Activated CD8-positive, alpha-beta memory T cell treated with anti-CD3 and anti-CD28 coated beads, Interleukin-2, amount 50 U/mL, for 24 hours (primary cell): ENCODE data around the gene OCSTAMP.

Experiments
- DNase-seq: peaks from one replicate; pipeline ENCODE4 v3.0.0-alpha.2; 2020; ENCODE audit errors: extremely low read depth

The OCSTAMP gene

GRCh38 chr20:46553926-46554325 is 3.5 kb upstream of the OCSTAMP start:
- DNase-seq, result no peak

DNA sequence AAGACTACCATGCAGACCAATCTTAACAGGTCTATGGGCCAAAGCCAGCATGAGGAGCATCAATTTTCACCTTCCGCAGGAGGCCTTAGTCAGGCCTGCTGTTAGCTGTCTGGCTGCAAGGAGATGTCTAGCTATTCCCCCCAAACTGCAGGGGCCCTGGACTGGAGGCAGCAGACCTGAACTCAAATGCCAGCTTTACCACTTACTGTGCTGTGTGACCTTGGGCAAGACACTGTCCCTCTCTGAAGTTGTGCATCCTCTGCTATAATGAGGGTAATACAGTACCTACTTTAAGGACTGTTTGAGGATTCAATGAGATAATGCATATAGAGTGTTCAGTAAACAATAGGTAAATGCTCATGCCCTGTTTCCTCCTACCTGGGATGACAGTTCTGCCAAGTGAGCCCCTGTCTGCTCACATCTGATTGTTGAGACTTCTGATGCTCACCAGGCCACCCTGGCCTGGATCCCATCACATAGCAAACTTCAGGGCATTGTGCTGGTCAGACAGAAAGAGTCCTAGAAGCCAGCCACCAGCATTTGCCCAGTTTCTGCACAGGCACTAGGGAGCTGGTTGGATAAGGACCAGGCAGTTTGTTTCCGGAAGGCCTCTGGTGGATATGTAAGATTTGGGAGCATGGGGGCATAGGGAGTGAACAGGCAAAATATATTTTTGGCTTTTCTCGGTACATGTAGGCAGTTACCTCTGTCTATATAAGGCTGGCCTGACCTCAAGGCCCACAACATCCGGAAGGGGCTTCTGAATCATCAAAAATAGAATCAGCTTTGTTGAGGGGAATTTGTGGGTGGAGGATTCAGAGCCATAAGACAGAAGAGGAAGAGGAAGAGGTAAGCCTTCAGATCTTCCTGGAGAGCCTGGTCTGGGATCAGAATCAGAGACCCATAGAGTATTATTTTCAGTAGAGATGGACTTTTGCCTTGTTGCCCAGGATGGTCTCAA is 2.3 kb upstream of the OCSTAMP start:
- DNase-seq, result no peak

GRCh38 chr20:46551522-46552381 is 1.3 kb upstream of the OCSTAMP start:
- no peak for DNase-seq

DNA sequence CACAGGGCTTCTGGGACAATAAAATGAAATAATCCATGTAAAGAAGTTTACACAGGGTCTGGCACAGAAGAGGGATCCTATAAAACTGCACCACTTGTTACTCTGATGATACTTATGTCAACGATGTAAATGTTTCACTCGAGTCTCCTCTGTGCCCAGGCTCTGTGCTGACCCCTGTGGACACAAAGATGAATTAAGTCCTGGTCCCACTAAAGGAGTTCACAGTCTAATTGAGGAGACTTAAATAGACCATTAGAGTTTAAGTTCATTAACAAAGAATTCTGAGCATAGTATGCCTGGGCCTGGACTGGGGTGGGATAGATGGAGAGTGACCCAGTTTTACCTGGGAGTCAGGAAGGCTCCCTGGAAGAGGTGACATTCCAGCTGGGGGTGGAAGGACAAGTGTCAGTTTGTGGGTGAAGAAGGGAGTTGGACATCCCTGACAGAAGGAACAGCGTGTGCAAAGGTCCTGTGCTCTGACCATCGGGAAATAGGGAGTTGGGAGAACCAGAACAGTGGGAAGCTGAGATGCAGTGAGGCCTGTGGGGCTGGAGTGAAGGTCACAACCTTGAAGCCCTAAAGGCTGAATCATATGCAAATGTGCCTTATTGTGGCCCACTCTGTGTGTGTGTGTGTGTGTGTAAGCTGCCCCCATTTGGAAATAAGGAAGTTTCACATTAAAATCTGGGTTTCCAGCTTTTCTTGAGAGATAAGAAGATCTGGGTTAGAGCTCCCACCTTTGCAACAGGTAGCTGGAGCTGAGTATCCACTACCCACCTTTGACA is 1.1 kb downstream of the OCSTAMP start:
- no peak for DNase-seq

- DNase-seq, result no peak
Observed at GRCh38 chr20:46548688-46549087, 1.8 kb downstream of the OCSTAMP start.

DNA sequence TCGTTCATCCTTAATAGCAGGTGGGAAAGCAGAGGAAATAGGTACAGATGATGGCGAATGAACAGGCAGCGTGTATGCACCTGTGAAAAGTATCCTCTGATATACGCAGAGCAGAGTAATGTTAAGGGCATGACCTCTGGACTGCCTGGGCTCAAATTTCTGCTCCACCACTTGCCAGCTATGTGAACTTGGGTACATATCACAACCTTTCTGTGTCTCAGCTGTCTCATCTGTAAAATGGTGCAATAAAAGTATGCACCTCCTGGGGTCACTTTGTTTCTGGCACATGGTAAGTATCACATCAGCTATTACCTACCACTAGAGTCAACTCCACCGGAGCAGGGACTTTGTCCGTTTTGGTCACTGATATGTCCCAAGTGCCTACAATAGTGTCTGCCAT is 2.5 kb downstream of the OCSTAMP start:
- DNase-seq, result no peak

GRCh38 chr20:46546936-46547335 is 3.5 kb downstream of the OCSTAMP start:
- DNase-seq, result no peak

DNA sequence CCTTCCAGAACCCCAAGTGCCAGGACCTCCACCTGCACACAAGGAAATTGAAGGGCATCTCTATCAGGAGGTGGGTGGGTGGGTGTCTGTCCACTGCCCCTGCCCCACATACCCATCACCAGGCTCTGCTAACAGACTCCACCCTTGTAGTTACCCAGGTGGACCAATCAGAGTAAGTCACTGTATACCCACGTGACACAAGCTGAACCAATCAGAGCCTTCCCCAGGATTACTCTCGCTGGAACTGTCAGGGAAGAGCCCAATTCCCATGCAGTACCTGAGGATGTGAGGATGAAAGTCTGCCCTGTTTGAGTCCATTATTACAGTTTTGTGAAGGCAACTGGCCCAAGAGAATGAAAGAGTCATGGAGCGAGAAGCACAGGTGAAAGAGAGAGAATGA is 4.2 kb downstream of the OCSTAMP start:
- DNase-seq, result no peak

DNA sequence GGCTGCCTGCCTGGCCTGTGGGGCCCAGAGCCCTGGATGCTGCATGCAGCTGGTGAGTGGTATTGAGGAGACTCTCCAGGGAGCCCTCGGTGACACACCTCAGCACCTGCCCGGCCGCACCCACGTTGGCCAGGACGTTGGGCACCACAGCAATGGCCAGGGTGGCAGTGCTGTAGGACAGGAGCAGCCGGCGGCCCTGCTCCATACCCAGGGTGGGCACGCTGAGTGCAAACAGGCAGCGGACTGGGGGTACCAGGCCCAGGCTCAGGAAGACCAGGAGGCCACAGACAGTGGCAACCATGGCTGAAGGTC is 4.7 kb downstream of the OCSTAMP start:
- DNase-seq, result no peak

DNA sequence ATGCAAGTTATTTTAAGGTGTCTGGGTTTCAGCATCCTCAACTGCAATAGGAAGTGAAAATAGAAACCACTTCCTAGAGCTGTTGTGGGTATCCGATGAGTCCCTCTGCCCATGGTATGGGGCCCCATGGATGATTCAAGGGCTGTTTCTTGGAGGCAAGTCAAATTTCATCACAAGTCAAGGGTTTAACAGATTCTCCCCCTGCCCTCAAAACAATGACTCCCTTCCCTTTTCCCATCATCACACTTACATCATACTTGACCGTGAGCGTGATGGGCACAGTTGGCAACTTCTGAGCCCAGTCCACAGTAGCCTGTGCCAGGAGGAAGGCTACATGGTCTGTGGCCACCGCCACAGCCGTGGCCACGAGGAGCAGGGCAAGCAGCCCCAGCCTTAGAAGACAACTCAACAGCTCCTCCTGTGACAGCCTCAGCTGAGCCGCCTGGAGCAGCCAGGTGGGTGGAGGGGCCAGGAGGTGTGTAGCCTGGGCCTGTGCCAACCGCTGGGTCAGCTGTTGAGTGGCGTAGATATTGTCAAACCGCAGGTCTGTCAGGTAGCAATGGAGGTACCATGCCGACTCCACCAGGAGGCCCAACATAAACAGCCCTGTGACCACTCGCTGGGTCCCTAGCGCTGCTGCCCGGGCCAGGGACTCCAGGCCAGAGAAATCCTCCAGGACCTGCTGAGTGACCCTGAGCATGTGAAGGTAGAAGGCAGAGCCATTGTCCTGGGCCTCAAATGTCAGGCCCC is 5.2 kb downstream of the OCSTAMP start:
- DNase-seq, result peak; percentile 12

GRCh38 chr20:46544576-46544975 is 5.9 kb downstream of the OCSTAMP start:
- no peak for DNase-seq

DNA sequence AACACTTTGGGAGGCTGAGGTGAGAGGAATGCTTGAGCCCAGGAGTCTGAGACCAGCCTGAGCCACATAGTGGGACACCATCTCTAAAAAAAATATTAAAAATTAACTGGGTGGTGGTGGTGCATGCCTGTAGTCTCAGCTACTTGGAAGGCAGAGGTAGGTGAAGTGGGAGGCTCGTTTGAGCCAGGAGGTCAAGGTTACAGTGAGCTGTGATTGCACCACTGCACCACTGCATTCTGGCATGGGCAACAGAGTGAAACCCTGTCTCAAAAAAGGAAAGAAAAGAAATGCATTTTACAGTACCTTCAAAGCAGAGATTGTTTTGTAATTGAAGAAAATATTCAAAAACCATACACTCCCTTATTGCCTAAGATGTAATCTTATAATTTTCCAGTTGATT is 6.5 kb downstream of the OCSTAMP start:
- no peak for DNase-seq

DNA sequence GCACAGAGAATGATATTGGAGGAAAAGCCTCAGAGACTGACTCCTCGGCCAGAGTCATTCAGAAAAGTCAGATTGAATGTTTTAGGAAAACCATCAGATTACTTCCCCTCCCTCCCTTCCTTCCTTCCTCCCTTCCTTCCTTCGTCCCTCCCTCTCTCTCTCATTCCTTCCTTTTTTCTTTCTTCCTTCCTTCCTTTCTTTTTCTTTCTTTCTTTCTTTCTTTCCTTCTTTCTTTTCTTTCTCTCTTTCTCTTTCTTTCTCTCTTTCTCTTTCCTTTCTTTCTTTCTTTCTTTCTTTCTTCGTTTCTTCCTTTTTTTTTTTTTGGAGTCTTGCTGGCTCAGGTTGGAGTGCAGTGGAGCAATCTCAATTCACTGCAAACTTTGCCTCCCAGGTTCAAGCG is 7.4 kb downstream of the OCSTAMP start:
- no peak for DNase-seq

- DNase-seq, result no peak
Observed at GRCh38 chr20:46541229-46541935, 9.1 kb downstream of the OCSTAMP start.

DNA sequence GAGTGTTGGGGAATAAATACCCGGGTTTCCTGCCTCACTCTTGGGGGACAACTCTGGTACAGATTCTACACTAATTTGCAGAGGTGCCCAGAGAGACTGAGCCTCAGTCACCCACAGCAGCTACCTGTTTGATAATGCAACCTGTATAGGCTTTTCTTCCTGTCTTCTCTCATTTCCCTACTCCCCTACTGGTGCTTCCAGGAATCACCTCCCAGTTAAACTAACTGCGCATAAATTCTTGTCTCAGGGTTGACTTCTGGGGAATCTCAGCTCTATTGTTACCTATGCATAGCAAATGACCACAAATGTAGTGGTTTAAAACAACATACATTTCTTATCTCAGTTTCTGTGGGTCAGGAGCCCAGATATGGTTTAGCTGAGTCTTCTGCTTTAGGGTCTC is 11.3 kb downstream of the OCSTAMP start:
- DNase-seq, result no peak

GRCh38 chr20:46530640-46531039 is 19.8 kb downstream of the OCSTAMP start:
- no peak for DNase-seq

DNA sequence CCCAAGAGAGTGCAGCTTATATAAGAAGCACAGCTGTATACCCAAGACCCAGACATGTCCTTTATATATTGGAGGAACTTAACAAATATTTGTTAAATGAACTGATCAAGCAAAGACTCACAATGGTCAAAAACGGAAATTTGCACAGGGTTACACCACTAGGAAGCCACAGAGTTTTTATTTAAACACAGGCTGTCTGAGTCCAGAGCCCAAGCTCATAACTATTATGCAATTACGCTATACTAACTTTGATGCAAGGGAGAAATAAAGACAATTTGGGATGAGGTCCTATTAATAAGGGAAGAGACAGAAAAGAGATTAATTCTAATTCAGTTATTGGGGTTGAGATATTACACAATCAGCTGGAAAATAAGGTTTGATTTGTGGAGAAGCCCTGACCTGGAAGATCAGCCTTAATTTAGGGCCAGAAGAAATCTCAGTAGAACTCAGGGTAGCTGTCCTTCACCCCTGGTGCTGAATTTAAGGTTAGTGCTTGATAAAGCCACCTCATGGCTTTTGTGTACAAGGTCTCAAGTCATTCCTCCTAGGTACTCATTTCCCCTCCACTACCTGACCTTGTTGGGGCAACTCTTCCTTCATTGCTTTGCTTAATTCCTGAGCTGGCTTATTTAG is 26.6 kb downstream of the OCSTAMP start:
- no peak for DNase-seq

DNA sequence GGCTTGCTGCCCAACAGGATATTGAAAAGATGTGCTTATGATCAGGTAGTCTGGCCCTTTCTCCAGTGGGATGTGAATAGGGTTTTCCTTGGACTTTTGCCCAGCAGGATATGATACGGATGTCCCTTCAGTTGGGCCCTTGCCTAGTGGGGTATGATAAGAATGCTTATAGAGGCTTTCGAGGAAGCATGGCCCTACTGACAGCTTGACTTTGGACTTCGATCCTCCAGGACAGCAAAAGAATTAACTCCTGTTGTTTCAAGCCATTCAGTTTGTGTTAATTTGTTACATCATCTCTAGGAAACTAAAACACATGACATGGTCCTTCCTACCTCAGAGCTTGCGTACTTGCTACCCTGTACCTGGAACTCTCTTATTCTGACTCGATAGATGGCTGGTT is 27.3 kb downstream of the OCSTAMP start:
- DNase-seq, result no peak

GRCh38 chr20:46520976-46521579 is 29.4 kb downstream of the OCSTAMP start:
- DNase-seq, result peak; percentile 9

GRCh38 chr20:46520540-46520939 is 29.9 kb downstream of the OCSTAMP start:
- DNase-seq, result no peak
